DMS153 treated with DMSO at 0.1 percent for 48 hours (cell line): ENCODE results near the gene B4GALNT4.
"Not testable (repeated sequence)": the region's sequence is repeated elsewhere in the genome, so short reads cannot be mapped to it uniquely, and the experiment has no call there.

Experiments used
- DNase-seq: peaks from one replicate; lab custom pipeline; 2025; ENCODE audit not compliant: unreplicated experiment; lab: John Stamatoyannopoulos, UW

The B4GALNT4 gene

DNA sequence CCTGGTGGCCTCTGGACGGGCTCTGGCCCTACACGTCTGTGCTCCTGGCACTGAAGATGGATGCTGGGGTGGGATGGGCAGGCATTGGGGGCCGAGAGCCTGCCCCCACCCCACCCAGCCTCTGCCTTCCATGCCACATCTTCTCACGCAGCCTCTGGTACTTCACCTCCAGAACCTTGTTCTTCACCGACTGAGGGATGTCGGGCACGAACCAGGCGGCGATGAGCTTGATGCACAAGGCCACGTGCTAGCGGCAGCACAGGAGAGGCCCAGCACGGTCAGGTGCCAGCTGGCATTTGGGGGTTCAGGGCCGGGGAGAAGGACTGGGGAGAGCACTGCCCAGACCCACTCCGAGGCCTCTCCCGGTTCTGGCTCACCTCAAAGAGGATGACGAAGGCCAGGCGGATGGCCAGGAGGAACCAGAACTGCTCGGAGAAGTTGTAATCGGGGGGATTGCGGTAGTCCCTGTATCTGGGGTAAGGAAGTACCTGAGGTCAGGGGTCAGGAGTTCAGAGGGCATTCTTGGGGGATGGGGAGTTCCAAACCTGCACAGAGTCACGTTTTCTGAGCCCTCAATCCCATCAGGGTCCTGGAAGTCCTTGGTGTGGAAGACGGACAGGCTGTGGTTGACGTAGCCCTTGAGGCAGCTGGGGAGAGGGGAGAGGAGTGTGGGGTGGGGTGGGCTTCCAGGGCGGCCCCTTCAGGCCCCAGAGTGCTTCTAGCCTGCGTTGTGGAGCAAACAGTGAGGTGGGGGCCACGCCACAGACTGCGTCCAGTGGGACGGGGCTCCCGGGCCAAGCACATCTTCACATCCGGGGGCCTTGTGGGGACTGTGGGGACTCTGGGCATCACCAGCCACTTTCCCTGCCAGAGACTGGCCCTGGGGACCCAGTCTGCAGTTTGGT lies 49.3 kb downstream of the B4GALNT4 start:
- no peak for DNase-seq

GRCh38 chr11:419248-420005 lies 50.1 kb downstream of the B4GALNT4 start:
- DNase-seq, result no peak

DNA sequence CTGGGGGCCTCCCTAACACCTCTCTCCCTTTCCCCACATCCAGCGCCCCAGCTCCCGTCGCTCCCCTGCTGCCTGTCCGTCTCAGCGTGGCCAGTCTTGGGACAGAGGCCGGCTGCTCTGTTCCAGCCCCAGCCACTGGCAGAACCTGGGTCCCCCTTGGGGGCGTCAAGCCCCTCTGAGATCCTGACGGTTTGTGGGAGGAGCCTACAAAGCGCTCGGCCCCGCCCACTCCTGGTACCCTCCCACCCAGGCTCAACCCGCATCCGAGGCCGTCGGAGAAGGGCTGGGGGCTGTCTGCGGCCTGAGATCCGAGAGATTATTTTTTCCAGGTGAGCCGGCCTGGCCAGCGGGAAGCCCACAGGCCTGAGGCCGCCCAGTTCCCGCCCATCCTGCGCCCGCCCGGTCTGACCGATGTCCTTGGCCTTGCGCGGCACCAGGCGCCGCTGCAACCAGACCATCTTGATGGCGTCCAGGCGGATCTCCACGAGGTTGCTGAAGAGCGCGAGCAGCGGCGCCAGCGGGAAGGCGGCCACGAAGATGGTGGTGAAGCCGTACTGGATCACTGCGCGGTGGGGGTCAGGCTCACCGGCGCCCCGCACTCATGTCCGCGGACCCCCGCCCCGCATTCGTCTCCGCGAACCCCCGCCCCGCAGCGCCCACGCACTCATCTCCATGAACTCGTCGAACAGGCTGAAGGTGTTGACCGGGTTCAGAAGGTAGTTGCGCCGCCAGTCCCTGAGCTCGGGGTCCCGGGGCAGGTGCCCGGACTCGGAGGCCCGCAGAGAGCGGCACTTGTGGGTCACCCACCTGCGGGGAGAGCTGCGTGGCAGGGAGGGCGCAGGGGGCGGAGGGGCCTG lies 51.0 kb downstream of the B4GALNT4 start:
- DNase-seq, result no peak

- no peak for DNase-seq
These were observed 51.6 kb downstream of the B4GALNT4 start for GRCh38 chr11:420911-421321.

GRCh38 chr11:422249-422656 lies 53.0 kb downstream of the B4GALNT4 start:
- DNase-seq, result no peak

GRCh38 chr11:424232-424631 lies 54.9 kb downstream of the B4GALNT4 start:
- DNase-seq, result no peak

GRCh38 chr11:424766-425165 lies 55.5 kb downstream of the B4GALNT4 start:
- not testable (repeated sequence) for DNase-seq

DNA sequence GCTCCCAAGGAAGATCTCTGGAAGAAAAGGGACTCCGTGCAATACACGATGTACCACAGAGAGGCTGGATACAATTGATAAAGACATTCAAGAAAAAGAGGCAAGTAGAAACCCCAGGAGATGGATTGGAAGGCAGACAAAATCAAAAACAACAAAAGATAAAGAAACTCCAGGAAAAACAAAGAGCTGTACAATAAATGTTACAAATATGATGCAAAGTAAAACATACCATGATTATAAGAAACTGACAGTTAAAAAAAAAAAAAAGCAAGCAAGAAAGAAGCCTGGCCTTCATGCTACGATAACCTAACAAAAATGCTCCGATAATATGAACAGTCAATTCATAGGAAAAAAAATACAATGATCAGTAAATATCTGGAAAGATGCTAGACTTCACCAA lies 56.0 kb downstream of the B4GALNT4 start:
- DNase-seq, result no peak

DNA sequence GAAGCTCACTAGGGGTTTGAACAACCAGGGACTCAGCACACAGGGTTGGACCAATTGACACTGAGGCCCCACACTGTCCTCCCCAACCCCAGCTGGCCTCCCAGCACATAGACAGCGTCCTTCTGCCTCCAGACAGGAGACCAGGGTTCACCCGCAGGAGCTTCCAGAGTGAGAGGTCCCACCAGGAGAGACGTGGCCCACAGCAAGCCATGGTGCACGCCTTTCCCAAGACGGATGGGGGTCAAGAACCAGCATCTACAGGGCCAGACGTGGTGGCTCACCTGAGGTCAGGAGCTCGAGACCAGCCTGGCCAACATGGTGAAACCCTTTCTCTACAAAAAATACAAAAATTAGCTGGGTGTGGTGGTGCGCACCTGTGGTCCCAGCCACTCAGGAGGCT lies 57.6 kb downstream of the B4GALNT4 start:
- no peak for DNase-seq

DNA sequence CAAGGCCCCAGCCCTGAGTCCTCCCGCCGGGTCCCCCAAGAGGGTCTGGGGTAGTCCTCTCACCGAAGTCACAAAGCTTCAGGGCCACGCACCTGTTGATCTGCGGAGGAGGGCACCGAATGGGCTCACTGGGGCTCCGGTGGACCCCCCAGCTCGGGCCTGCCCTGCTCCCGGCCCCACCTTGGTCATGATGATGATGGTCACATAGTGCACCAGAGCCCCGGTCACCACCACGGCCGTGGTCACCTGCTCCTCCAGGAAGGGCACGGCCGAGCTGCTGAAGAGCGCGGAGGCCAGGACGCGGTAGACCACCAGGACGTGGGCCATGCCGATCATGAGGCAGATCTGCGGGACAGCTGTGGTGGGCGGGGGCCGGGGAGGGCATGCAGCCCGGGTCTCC lies 59.0 kb downstream of the B4GALNT4 start:
- DNase-seq, result no peak

- no peak for DNase-seq
These were observed 60.1 kb downstream of the B4GALNT4 start for GRCh38 chr11:429391-429790.

- no peak for DNase-seq
These were observed 60.7 kb downstream of the B4GALNT4 start for GRCh38 chr11:429931-430456.
